Natural killer cell (primary cell): Measurements from ENCODE around the gene LETM1. TPM values are rescaled to one million over a fixed set of nuclear protein-coding genes. Genes with fewer than 3 reads are reported as not detected.

Source experiments
- ATAC-seq, 3 donors: fragments of 150-1000 bp in 2 of 3; fragments of 200-7000 bp in 1 of 3; cut with Tn5 transposase; 1 replicate in 1 of 3; 2 replicates in 2 of 3; pipeline ENCODE4 v1.10.0; 2021; ENCODE audit warnings: mild to moderate bottlenecking in 2 of 3, moderate library complexity in 2 of 3
- DNase-seq, 2 donors: peaks; one replicate each; pipeline versions ENCODE4 v3.0.0 to v3.0.0-alpha.2; 2013 to 2021; ENCODE audit warnings: mixed read lengths in 1 of 2
- H3K27ac ChIP-seq: one replicate; pipeline ENCODE4 v1.5.1; 2013; ENCODE audit warnings: mild to moderate bottlenecking, low read length
- H3K27me3 ChIP-seq: one replicate; pipeline ENCODE4 v1.6.1; 2013; ENCODE audit warnings: low read length; ENCODE audit not compliant: control insufficient read depth, insufficient read depth
- H3K36me3 ChIP-seq: one replicate; pipeline ENCODE4 v1.6.1; 2013; ENCODE audit warnings: low read length; ENCODE audit not compliant: control insufficient read depth, insufficient read depth
- H3K4me1 ChIP-seq: one replicate; pipeline ENCODE4 v1.6.1; 2013; ENCODE audit warnings: low read length; ENCODE audit not compliant: control insufficient read depth, insufficient read depth
- H3K4me3 ChIP-seq: one replicate; pipeline ENCODE4 v1.5.1; 2013; ENCODE audit warnings: low read length
- H3K9me3 ChIP-seq: one replicate; pipeline ENCODE4 v1.6.1; 2013; ENCODE audit warnings: low read length; ENCODE audit not compliant: control insufficient read depth, insufficient read depth
- H3K27ac Mint-ChIP-seq, 2 donors: one replicate each; pipeline ENCODE4 v1.8.0; 2022; ENCODE audit warnings: mild to moderate bottlenecking in 2 of 2, mixed read lengths in 2 of 2, moderate library complexity in 1 of 2
- H3K27me3 Mint-ChIP-seq, 2 donors: one replicate each; pipeline ENCODE4 v1.8.0; 2022; ENCODE audit warnings: low read depth in 2 of 2, mixed read lengths in 2 of 2
- H3K36me3 Mint-ChIP-seq: one replicate; pipeline ENCODE4 v1.8.0; 2022; ENCODE audit warnings: mixed read lengths
- H3K4me1 Mint-ChIP-seq, 2 donors: one replicate each; pipeline ENCODE4 v1.8.0; 2022; ENCODE audit warnings: mixed read lengths in 2 of 2
- H3K4me3 Mint-ChIP-seq: one replicate; pipeline ENCODE4 v1.8.0; 2022; ENCODE audit warnings: mild to moderate bottlenecking, moderate library complexity, mixed read lengths
- H3K9me3 Mint-ChIP-seq, 2 donors: one replicate each; pipeline ENCODE4 v1.8.0; 2022; ENCODE audit warnings: mixed read lengths in 2 of 2
- CTCF ChIP-seq: fragments of 200-600 bp; IDR thresholded peaks from one replicate; pipeline ENCODE4 v1.8.0; 2022; ENCODE audit warnings: antibody characterized with exemption
- WGBS: methylation state at CpG from one replicate; pipeline ENCODE4 v1.1.7; 2013; ENCODE audit warnings: missing lambda C conversion rate; ENCODE audit not compliant: insufficient coverage; 5-methylcytosine and 5-hydroxymethylcytosine counted together
- intact Hi-C: fragments of 100-400 bp; cut with micrococcal nuclease; formaldehyde crosslinking; loops from one replicate; pipeline ENCODE4 v1.14.2; 2022
- total RNA-seq, 4 donors: library from RNA; stranded (reverse); fragments of 120-200 nt in 1 of 4; gene quantifications; one replicate each; pipeline versions ENCODE4 v1.2.3 to v1.2.4, GENCODE V29; 2013 to 2022

LETM1 gene
- total RNA-seq, 3 donors from 2014 or later (not counting 1 experiment from before 2014, with no cell fraction given): 40.4 to 56.5 (median 55.7) TPM

GRCh38 chr4:1885414-1885813 is 29.5 kb upstream of the LETM1 start:
- ATAC-seq: no peak
- intact Hi-C loops: no loop called here
- no peaks in the 10 kb centered on the region for H3K36me3 Mint-ChIP-seq

GRCh38 chr4:1883583-1883982 is 27.6 kb upstream of the LETM1 start:
- intact Hi-C loops: no loop called here
- H3K27me3 ChIP-seq: no peaks in the 10 kb centered on the region
- DNase-seq (no peak), ATAC-seq (no peak)
- no peaks in the 10 kb centered on the region for H3K27me3 Mint-ChIP-seq
- WGBS: 97% methylated on average over 7 of the region's 8 CpGs
- no peak overlapping the region for H3K4me3 Mint-ChIP-seq
- no peak for TF ChIP-seq CTCF
- no peaks in the 10 kb centered on the region for H3K9me3 Mint-ChIP-seq
- H3K4me1 ChIP-seq: no peaks in the 10 kb centered on the region
- H3K27ac Mint-ChIP-seq: no peak overlapping the region
- H3K27ac ChIP-seq: no peak overlapping the region
- no peaks in the 10 kb centered on the region for H3K36me3 Mint-ChIP-seq
- H3K36me3 ChIP-seq: no peaks in the 10 kb centered on the region
- H3K9me3 ChIP-seq: no peaks in the 10 kb centered on the region
- peaks cover 9 to 14% of the 10 kb centered on the region in 2 donors for H3K4me1 Mint-ChIP-seq
- no peak overlapping the region for H3K4me3 ChIP-seq

More at GRCh38 chr4:1885414-1885813, 29.5 kb upstream of the LETM1 start:
- H3K36me3 ChIP-seq: no peaks in the 10 kb centered on the region
- no peaks in the 10 kb centered on the region for H3K4me1 ChIP-seq
- H3K9me3 Mint-ChIP-seq: no peaks in the 10 kb centered on the region
- WGBS: 92% methylated on average over 2 of the region's 2 CpGs
- peaks cover 9 to 12% of the 10 kb centered on the region in 2 donors for H3K4me1 Mint-ChIP-seq
- no peaks in the 10 kb centered on the region for H3K9me3 ChIP-seq
- DNase-seq: no peak
- H3K4me3 ChIP-seq: no peak overlapping the region
- TF ChIP-seq CTCF: no peak
- H3K27ac ChIP-seq: no peak overlapping the region
- no peaks in the 10 kb centered on the region for H3K27me3 ChIP-seq
- no peaks in the 10 kb centered on the region for H3K27me3 Mint-ChIP-seq
- no peak overlapping the region for H3K4me3 Mint-ChIP-seq
- H3K27ac Mint-ChIP-seq: no peak overlapping the region

GRCh38 chr4:1882850-1883271 is 26.9 kb upstream of the LETM1 start:
- peaks cover 9 to 14% of the 10 kb centered on the region in 2 donors for H3K4me1 Mint-ChIP-seq
- intact Hi-C loops: no loop called here

More at GRCh38 chr4:1882850-1883271, 26.9 kb upstream of the LETM1 start:
- ATAC-seq: no peak
- Mint-ChIP-seq H3K9me3 (no peaks in the 10 kb centered on the region), H3K4me3 (no peak overlapping the region), H3K36me3 (no peaks in the 10 kb centered on the region), H3K27ac (no peak overlapping the region), H3K27me3 (no peaks in the 10 kb centered on the region)
- H3K27me3 ChIP-seq: no peaks in the 10 kb centered on the region
- no peaks in the 10 kb centered on the region for H3K9me3 ChIP-seq
- no peak for DNase-seq
- H3K27ac ChIP-seq: no peak overlapping the region
- H3K4me3 ChIP-seq: no peak overlapping the region
- H3K4me1 ChIP-seq: no peaks in the 10 kb centered on the region
- no peak for TF ChIP-seq CTCF
- 83% methylated on average over 1 of the region's 1 CpG for WGBS
- H3K36me3 ChIP-seq: no peaks in the 10 kb centered on the region
